HG03196 (cell line): ENCODE results near the gene GPNMB.
"Not testable (repeated sequence)": the region's sequence is repeated elsewhere in the genome, so short reads cannot be mapped to it uniquely, and the experiment has no call there.

Experiments used
- ATAC-seq: cut with Tn5 transposase; IDR thresholded peaks from one replicate; pipeline ENCODE4 v1.9.1; 2021; ENCODE audit not compliant: unreplicated experiment

Gene GPNMB

GRCh38 chr7:23298141-23298881 lies 51.7 kb downstream of the GPNMB start:
- ATAC-seq: no peak

- ATAC-seq: peak; percentile 99
These were observed 52.6 kb downstream of the GPNMB start, which contains the start of gene MALSU1 for GRCh38 chr7:23298885-23299769. Gene MALSU1 (plus strand): TSS chr7:23299339. CDS start chr7:23299353, 14 bp downstream.

GRCh38 chr7:23299770-23300300 lies 53.3 kb downstream of the GPNMB start:
- ATAC-seq: no peak

- ATAC-seq: no peak
These were observed 60.5 kb downstream of the GPNMB start for GRCh38 chr7:23306936-23307521.

GRCh38 chr7:23308754-23309153 lies 62.2 kb downstream of the GPNMB start:
- no peak for ATAC-seq

- ATAC-seq: not testable (repeated sequence)
These were observed 65.6 kb downstream of the GPNMB start for GRCh38 chr7:23312141-23312540.

GRCh38 chr7:23315366-23315765 lies 68.8 kb downstream of the GPNMB start:
- no peak for ATAC-seq
